Mesendoderm (in vitro differentiated cells): ENCODE measurements around the gene BTBD1.

Experiments used
- DNase-seq: peaks from one replicate; pipeline ENCODE4 v3.0.0; 2013
- H2AK5ac ChIP-seq: 2 replicates; pipeline ENCODE4 v1.6.1; 2013; ENCODE audit warnings: low read length, inconsistent platforms
- H2BK120ac ChIP-seq: 2 replicates; pipeline ENCODE4 v1.6.1; 2013; ENCODE audit warnings: low read depth, mild to moderate bottlenecking, low read length, moderate library complexity, mixed read lengths
- H2BK15ac ChIP-seq: replicated peaks from 2 replicates; pipeline ENCODE4 v1.6.1; 2013; ENCODE audit warnings: low read depth, mild to moderate bottlenecking, moderate library complexity
- H2BK5ac ChIP-seq: 2 replicates; pipeline ENCODE4 v1.6.1; 2013; ENCODE audit warnings: low read length, inconsistent platforms
- H3K18ac ChIP-seq: 2 replicates; pipeline ENCODE4 v1.6.1; 2013; ENCODE audit warnings: mild to moderate bottlenecking, low read length, mixed read lengths
- H3K23ac ChIP-seq: one replicate; pipeline ENCODE4 v1.6.1; 2013; ENCODE audit warnings: low read length
- H3K27ac ChIP-seq: 2 replicates; pipeline ENCODE4 v1.5.1; 2013; ENCODE audit warnings: low read depth, mild to moderate bottlenecking, inconsistent platforms, low read length, moderate library complexity
- H3K27me3 ChIP-seq: 2 replicates; pipeline ENCODE4 v1.6.1; 2013; ENCODE audit warnings: low read length, control low read depth, mild to moderate bottlenecking, inconsistent platforms; ENCODE audit not compliant: insufficient read depth, poor library complexity
- H3K36me3 ChIP-seq: 2 replicates; pipeline ENCODE4 v1.6.1; 2013; ENCODE audit warnings: low read length, inconsistent platforms; ENCODE audit not compliant: control insufficient read depth, insufficient read depth
- H3K4ac ChIP-seq: one replicate; pipeline ENCODE4 v1.6.1; 2013; ENCODE audit warnings: low read depth, mild to moderate bottlenecking, low read length, moderate library complexity
- H3K4me1 ChIP-seq: 2 replicates; pipeline ENCODE4 v1.6.1; 2013; ENCODE audit warnings: low read depth, low read length, inconsistent platforms; ENCODE audit not compliant: control insufficient read depth
- H3K4me2 ChIP-seq: 2 replicates; pipeline ENCODE4 v1.6.1; 2013; ENCODE audit warnings: low read length
- H3K4me3 ChIP-seq: 2 replicates; pipeline ENCODE4 v1.5.1; 2013; ENCODE audit warnings: mild to moderate bottlenecking, low read length
- H3K56ac ChIP-seq: one replicate; pipeline ENCODE4 v1.6.1; 2013; ENCODE audit warnings: low read length
- H3K79me1 ChIP-seq: 2 replicates; pipeline ENCODE4 v1.6.1; 2013; ENCODE audit warnings: low read length, inconsistent platforms
- H3K79me2 ChIP-seq: 2 replicates; pipeline ENCODE4 v1.6.1; 2013; ENCODE audit warnings: mild to moderate bottlenecking, low read length; ENCODE audit not compliant: control insufficient read depth, insufficient read depth
- H3K9ac ChIP-seq: 2 replicates; pipeline ENCODE4 v1.6.1; 2013; ENCODE audit warnings: low read length, inconsistent platforms
- H4K5ac ChIP-seq: one replicate; pipeline ENCODE4 v1.6.1; 2013; ENCODE audit warnings: low read length
- H4K8ac ChIP-seq: one replicate; pipeline ENCODE4 v1.6.1; 2013; ENCODE audit warnings: low read depth, mild to moderate bottlenecking, control low read depth, low read length, moderate library complexity
- WGBS: extraction: QIAGEN DNeasy Blood & Tissue Kit; methylation state at CpG from one replicate; pipeline ENCODE4 v1.1.7; 2013; ENCODE audit warnings: low lambda C conversion rate, missing lambda C conversion rate; ENCODE audit not compliant: insufficient coverage; ENCODE audit errors: extremely low coverage; 5-methylcytosine and 5-hydroxymethylcytosine counted together

The BTBD1 gene

GRCh38 chr15:83062768-83063180, 4.3 kb downstream of the BTBD1 start:
- no peak overlapping the region for H4K5ac ChIP-seq
- no peak overlapping the region for H4K8ac ChIP-seq
- H3K27ac ChIP-seq: no peak overlapping the region
- no peaks in the 10 kb centered on the region for H3K36me3 ChIP-seq
- H3K56ac ChIP-seq: no peak overlapping the region
- no peak overlapping the region for H2BK15ac ChIP-seq
- DNase-seq: no peak
- H3K27me3 ChIP-seq: no peaks in the 10 kb centered on the region
- no peak overlapping the region for H2BK5ac ChIP-seq
- peaks cover 7% of the 10 kb centered on the region for H3K4me1 ChIP-seq
- H2BK120ac ChIP-seq: no peak overlapping the region
- H3K4me2 ChIP-seq: no peak overlapping the region
- H3K23ac ChIP-seq: no peak overlapping the region
- no CpG with 5 or more reads among the region's 3 CpGs for WGBS
- no peak overlapping the region for H3K18ac ChIP-seq
- H3K79me1 ChIP-seq: peaks cover 15% of the 10 kb centered on the region
- no peak overlapping the region for H2AK5ac ChIP-seq
- H3K9ac ChIP-seq: no peak overlapping the region
- H3K4ac ChIP-seq: no peak overlapping the region
- peaks cover 62% of the 10 kb centered on the region for H3K79me2 ChIP-seq
- no peak overlapping the region for H3K4me3 ChIP-seq

DNA sequence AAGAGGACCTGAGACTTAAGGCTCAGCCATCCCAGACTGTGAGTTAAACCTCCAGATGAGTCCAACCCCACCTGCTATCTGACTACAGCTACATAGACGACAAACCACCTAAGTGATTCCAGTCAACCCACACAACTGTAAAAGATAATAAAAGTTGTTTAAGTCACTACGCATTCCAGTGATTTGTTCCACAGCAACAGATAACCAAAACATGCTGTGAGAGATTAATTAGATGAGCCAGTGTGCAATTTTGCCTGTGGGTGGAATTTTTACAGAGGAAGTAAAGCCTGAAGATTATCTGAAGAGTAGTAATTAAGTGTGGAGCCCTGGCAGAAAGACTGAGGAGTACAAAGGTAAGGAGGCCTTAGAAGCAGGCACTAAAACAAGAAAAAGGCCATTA, 5.4 kb downstream of the BTBD1 start:
- Histone ChIP-seq H4K8ac (no peak overlapping the region), H3K36me3 (no peaks in the 10 kb centered on the region), H3K18ac (no peak overlapping the region), H2BK120ac (no peak overlapping the region), H3K9ac (no peak overlapping the region), H3K4me3 (no peak overlapping the region), H3K23ac (no peak overlapping the region), H2AK5ac (no peak overlapping the region), H3K4me2 (no peak overlapping the region), H3K4me1 (peaks cover 4% of the 10 kb centered on the region), H2BK5ac (no peak overlapping the region), H4K5ac (no peak overlapping the region), H3K56ac (no peak overlapping the region), H3K4ac (no peak overlapping the region), H3K27ac (no peak overlapping the region), H3K27me3 (no peaks in the 10 kb centered on the region), H3K79me1 (peaks cover 19% of the 10 kb centered on the region), H3K79me2 (peaks cover 70% of the 10 kb centered on the region), H2BK15ac (no peak overlapping the region)
- no CpG with 5 or more reads among the region's 2 CpGs for WGBS
- no peak for DNase-seq

- Histone ChIP-seq H3K4me1 (no peaks in the 10 kb centered on the region), H3K27me3 (no peaks in the 10 kb centered on the region), H3K9ac (no peak overlapping the region), H3K79me1 (peaks cover 16% of the 10 kb centered on the region), H3K4me2 (no peak overlapping the region), H3K4me3 (no peak overlapping the region), H3K4ac (no peak overlapping the region), H3K18ac (no peak overlapping the region), H2AK5ac (no peak overlapping the region), H2BK15ac (no peak overlapping the region), H2BK120ac (no peak overlapping the region), H3K27ac (no peak overlapping the region), H4K5ac (no peak overlapping the region), H3K79me2 (peaks cover 40% of the 10 kb centered on the region), H4K8ac (no peak overlapping the region), H3K36me3 (no peaks in the 10 kb centered on the region), H2BK5ac (no peak overlapping the region), H3K56ac (no peak overlapping the region), H3K23ac (no peak overlapping the region)
- no peak for DNase-seq
- no CpG with 5 or more reads among the region's 7 CpGs for WGBS
Measured at GRCh38 chr15:83057696-83058376, 9.2 kb downstream of the BTBD1 start.

GRCh38 chr15:83057002-83057401, 10.1 kb downstream of the BTBD1 start:
- Histone ChIP-seq H3K23ac (no peak overlapping the region), H3K18ac (no peak overlapping the region), H2BK5ac (no peak overlapping the region), H3K27me3 (no peaks in the 10 kb centered on the region), H3K4me3 (no peak overlapping the region), H3K4ac (no peak overlapping the region), H3K9ac (no peak overlapping the region), H3K79me2 (peaks cover 31% of the 10 kb centered on the region), H4K5ac (no peak overlapping the region), H3K27ac (no peak overlapping the region), H3K36me3 (no peaks in the 10 kb centered on the region), H3K4me2 (no peak overlapping the region), H3K56ac (no peak overlapping the region), H2BK15ac (no peak overlapping the region), H3K79me1 (peaks cover 13% of the 10 kb centered on the region), H2BK120ac (no peak overlapping the region), H4K8ac (no peak overlapping the region), H2AK5ac (no peak overlapping the region), H3K4me1 (no peaks in the 10 kb centered on the region)
- DNase-seq: no peak
- WGBS: no CpG with 5 or more reads among the region's 1 CpG

- Histone ChIP-seq H3K56ac (no peak overlapping the region), H3K27ac (no peak overlapping the region), H3K36me3 (no peaks in the 10 kb centered on the region), H2AK5ac (no peak overlapping the region), H2BK5ac (no peak overlapping the region), H3K4me1 (no peaks in the 10 kb centered on the region), H3K79me2 (peaks cover 16% of the 10 kb centered on the region), H4K5ac (no peak overlapping the region), H3K79me1 (peaks cover 12% of the 10 kb centered on the region), H3K23ac (no peak overlapping the region), H3K27me3 (no peaks in the 10 kb centered on the region), H4K8ac (no peak overlapping the region), H2BK120ac (no peak overlapping the region), H3K4ac (no peak overlapping the region), H3K9ac (no peak overlapping the region), H3K18ac (no peak overlapping the region), H3K4me3 (no peak overlapping the region), H3K4me2 (no peak overlapping the region), H2BK15ac (no peak overlapping the region)
- DNase-seq: no peak
Measured at GRCh38 chr15:83053151-83053550, 13.9 kb downstream of the BTBD1 start.

GRCh38 chr15:83046558-83047127, 20.4 kb downstream of the BTBD1 start:
- Histone ChIP-seq H4K5ac (no peak overlapping the region), H3K18ac (no peak overlapping the region), H3K36me3 (no peaks in the 10 kb centered on the region), H3K9ac (no peak overlapping the region), H3K27me3 (no peaks in the 10 kb centered on the region), H3K4me1 (no peaks in the 10 kb centered on the region), H2AK5ac (no peak overlapping the region), H3K23ac (no peak overlapping the region), H3K79me1 (peaks cover 11% of the 10 kb centered on the region), H3K4me2 (no peak overlapping the region), H2BK120ac (no peak overlapping the region), H3K27ac (no peak overlapping the region), H3K56ac (no peak overlapping the region), H3K4ac (no peak overlapping the region), H2BK5ac (no peak overlapping the region), H3K79me2 (peaks cover 10% of the 10 kb centered on the region), H3K4me3 (no peak overlapping the region), H4K8ac (no peak overlapping the region), H2BK15ac (no peak overlapping the region)
- WGBS: no CpG with 5 or more reads among the region's 3 CpGs
- no peak for DNase-seq
